HG03095 (cell line): ENCODE data around the gene STAM.

ENCODE experiments used
- ATAC-seq: cut with Tn5 transposase; IDR thresholded peaks from one replicate; pipeline ENCODE4 v1.9.1; 2021; ENCODE audit warnings: moderate library complexity; ENCODE audit not compliant: unreplicated experiment

Gene STAM

DNA sequence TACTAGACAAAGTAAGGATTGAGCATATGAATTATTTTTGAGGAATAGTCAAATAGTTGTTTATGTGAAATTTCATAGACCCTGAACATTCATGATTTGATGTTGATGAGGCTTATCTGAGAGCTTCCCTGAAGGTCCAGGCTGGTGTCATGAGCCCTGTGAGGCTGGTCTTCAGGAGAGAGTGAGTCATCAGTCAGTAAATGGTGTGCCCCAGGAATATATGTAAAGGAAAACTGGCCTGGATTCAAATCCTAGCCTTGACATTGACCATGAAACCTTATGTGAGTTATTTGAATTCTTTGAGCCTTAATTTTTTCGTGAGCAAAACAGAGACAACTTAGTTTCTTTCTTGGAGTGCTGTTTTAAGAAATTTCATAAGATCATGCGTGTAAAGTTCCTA, 114.2 kb downstream of the STAM start:
- ATAC-seq = no peak

- ATAC-seq = no peak
Measured at GRCh38 chr10:17758896-17759295, 114.9 kb downstream of the STAM start.

- ATAC-seq = no peak
Measured at GRCh38 chr10:17764142-17764541, 120.2 kb downstream of the STAM start.

GRCh38 chr10:17765602-17766001, 121.7 kb downstream of the STAM start:
- no peak for ATAC-seq
